GM06990 (cell line): ENCODE results near the gene MNX1.

ENCODE experiments used
- DNase-seq: peaks from one replicate; pipeline ENCODE4 v3.0.0-alpha.2; 2011; ENCODE audit not compliant: insufficient read length; ENCODE audit errors: extremely low read depth
- H3K27me3 ChIP-seq: replicated peaks from 2 replicates; pipeline ENCODE4 v1.6.0; 2011; ENCODE audit warnings: low read length; ENCODE audit not compliant: control insufficient read depth, insufficient read depth
- H3K36me3 ChIP-seq: 2 replicates; pipeline ENCODE4 v1.5.1; 2011; ENCODE audit warnings: low read length; ENCODE audit not compliant: control insufficient read depth, insufficient read depth
- H3K4me3 ChIP-seq: replicated peaks from 2 replicates; pipeline ENCODE4 v1.5.1; 2011; ENCODE audit warnings: low read depth, mild to moderate bottlenecking, control low read depth, low read length
- TF ChIP-seq, protein P1 (sequence below): IDR thresholded peaks from 2 replicates; pipeline ENCODE4 v1.5.1; 2011; ENCODE audit warnings: low read length, control low read depth, mild to moderate bottlenecking, inconsistent platforms; ENCODE audit not compliant: insufficient read depth, poor library complexity, severe bottlenecking

The MNX1 gene

DNA sequence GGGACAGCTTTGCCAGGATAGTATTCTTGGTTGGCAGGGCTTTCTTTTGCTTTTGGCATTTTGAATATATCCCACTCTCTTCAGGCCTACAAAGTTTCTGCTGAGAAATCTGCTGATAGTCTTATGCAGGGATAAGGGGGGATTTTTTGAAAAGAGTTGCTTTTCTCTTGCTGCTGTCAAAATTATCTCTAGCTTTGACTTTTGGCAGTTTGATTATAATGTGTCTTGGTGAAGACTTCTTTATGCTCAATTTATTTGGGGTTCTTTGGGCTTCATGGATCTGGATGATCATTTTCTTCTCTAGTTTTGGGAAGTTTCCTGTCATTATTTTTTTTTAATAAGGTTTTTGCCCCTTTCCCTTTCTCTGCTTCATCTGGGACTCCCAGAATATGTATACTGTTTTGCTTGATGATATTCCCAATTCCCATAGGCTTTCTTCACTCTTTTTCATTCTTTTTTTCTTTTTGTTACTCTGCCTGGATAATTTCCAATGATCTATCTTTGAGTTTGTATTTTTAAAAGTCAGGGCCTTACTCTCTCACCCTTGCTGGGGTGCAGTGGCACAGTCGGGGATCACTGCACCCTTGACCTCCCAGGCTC lies 31.4 kb downstream of the MNX1 start:
- Histone ChIP-seq H3K36me3 (no peaks in the 10 kb centered on the region; the same call in 1 of the 2 replicates), H3K27me3 (no peaks in the 10 kb centered on the region), H3K4me3 (no peak overlapping the region)
- DNase-seq = no peak
- TF ChIP-seq, protein P1, sequence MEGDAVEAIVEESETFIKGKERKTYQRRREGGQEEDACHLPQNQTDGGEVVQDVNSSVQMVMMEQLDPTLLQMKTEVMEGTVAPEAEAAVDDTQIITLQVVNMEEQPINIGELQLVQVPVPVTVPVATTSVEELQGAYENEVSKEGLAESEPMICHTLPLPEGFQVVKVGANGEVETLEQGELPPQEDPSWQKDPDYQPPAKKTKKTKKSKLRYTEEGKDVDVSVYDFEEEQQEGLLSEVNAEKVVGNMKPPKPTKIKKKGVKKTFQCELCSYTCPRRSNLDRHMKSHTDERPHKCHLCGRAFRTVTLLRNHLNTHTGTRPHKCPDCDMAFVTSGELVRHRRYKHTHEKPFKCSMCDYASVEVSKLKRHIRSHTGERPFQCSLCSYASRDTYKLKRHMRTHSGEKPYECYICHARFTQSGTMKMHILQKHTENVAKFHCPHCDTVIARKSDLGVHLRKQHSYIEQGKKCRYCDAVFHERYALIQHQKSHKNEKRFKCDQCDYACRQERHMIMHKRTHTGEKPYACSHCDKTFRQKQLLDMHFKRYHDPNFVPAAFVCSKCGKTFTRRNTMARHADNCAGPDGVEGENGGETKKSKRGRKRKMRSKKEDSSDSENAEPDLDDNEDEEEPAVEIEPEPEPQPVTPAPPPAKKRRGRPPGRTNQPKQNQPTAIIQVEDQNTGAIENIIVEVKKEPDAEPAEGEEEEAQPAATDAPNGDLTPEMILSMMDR = no peak

DNA sequence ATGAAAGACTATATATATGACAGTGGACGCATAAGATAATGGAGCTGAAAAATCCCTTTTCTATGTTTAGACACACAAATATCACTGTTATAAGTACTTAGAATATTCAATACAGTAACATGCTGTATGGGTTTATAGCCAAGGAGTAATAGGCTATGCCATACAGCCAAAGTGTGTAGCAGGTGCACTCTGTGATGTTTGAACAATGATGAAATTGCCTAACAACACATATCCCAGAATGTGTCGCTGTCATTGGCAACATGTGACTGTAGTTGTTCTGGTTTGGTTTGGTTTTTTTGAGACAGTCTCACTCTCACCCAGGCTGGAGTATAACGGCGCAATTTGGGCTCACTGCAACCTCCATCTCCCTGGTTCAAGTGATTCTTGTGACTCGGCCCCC lies 34.8 kb downstream of the MNX1 start:
- no peak for DNase-seq
- no peak overlapping the region for H3K4me3 ChIP-seq
- H3K27me3 ChIP-seq = no peaks in the 10 kb centered on the region
- TF ChIP-seq, protein P1 = no peak
- peaks cover 4% of the 10 kb centered on the region for H3K36me3 ChIP-seq

DNA sequence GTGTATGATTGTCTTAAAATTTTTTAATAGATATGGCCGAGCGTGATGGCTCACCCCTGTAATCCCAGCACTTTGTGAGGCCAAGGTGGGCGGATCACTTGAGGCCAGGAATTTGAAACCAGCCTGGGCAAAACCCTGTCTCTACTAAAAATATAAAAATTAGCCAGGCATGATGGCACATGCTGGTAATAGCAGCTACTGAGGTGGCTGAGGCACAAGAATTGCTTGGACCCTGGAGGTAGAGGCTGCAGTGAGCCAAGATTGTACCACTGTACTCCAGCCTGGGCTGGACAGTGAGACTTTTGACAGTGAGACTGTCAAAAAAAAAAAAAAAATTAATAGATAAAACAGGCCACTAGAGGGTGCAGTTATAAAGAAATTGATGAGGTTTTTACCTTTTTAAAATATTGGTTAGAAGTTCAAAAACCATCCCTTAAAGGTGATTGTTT lies 40.5 kb downstream of the MNX1 start:
- H3K4me3 ChIP-seq = no peak overlapping the region
- TF ChIP-seq, protein P1 = peak; percentile 22
- no peaks in the 10 kb centered on the region for H3K27me3 ChIP-seq
- no peak for DNase-seq
- peaks cover 23% of the 10 kb centered on the region for H3K36me3 ChIP-seq

DNA sequence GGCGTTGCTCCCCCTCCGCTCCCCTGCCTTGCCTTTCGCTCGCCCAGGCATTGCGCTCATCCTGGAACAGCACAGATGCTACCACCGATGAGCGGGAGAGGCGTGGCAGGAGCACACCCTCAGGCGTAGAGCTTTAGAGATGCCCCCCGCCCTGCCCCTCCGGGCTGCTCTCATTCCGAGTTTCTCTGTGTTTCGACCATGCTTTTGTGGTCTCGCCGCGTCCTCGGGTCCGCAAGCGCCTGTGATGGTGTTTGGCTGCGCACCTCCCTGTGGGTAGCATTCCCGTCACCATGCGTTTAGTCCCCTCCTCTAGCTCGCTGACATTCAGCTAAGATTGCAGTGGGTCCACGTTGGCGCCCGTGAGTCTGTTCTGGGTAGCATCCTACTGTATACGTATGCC lies 42.3 kb downstream of the MNX1 start:
- no peaks in the 10 kb centered on the region for H3K27me3 ChIP-seq
- H3K36me3 ChIP-seq = peaks cover 26% of the 10 kb centered on the region
- TF ChIP-seq, protein P1 = no peak
- DNase-seq = no peak
- no peak overlapping the region for H3K4me3 ChIP-seq

DNA sequence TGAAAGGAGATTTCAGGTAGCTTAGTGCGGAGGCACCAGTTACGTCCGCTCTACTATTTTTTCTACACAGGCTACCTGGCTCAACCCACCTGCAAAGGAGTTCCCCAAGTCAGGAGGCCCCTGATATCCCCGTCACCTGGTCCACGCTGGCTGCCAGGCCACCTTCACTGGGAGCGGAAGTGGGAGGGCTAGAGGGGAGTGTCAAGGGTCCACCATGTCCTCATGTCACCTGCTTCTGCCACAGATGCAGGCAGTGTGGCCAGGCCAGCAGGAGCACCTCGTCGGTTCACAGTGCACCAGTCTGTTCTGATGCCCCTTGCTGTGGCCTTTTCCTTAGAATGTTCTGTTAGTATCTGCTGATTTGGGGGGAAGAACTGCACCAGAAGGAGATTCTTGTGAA lies 44.1 kb downstream of the MNX1 start:
- Histone ChIP-seq H3K27me3 (no peaks in the 10 kb centered on the region), H3K36me3 (peaks cover 33% of the 10 kb centered on the region), H3K4me3 (no peak overlapping the region)
- no peak for DNase-seq
- TF ChIP-seq, protein P1 = no peak

DNA sequence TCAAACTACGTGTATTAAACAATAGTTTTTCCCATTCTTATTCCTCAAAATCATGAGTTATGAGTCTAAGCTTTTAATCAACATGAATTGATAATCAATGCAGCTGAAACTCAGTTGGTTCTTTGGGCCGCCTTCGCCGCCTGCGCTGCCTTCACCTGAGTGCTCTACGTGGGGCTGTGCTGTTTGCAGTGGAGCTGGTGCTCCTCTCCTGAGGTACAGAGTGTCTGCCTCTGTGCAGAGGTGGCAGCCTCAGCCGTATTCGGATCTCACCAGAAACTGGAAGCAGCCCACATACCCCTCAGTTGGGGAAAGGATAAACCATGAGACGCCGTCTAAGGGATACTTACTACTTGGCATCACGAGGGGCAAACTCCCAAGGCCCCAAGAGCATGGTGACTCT lies 45.5 kb downstream of the MNX1 start:
- H3K27me3 ChIP-seq = no peaks in the 10 kb centered on the region
- H3K4me3 ChIP-seq = no peak overlapping the region
- H3K36me3 ChIP-seq = peaks cover 39% of the 10 kb centered on the region
- no peak for DNase-seq
- TF ChIP-seq, protein P1 = no peak
